Liver (tissue), 9 donors: Measurements from ENCODE around the gene YOD1. TPM values are rescaled to one million over a fixed set of nuclear protein-coding genes. Genes with fewer than 3 reads are reported as not detected.

Experiments used
- DNase-seq: peaks from one replicate; pipeline ENCODE4 v3.0.0-alpha.2; 2017; ENCODE audit warnings: low spot score
- H3K27ac ChIP-seq, 2 donors: one replicate each; pipeline ENCODE4 v1.7.0; 2013; ENCODE audit warnings: inconsistent platforms in 2 of 2, low read length in 2 of 2, control low read depth in 1 of 2, low read depth in 1 of 2, mild to moderate bottlenecking in 1 of 2
- H3K27me3 ChIP-seq, 4 donors: one replicate each; pipeline versions ENCODE4 v1.6.1 to v1.7.0; 2013; ENCODE audit warnings: low read length in 3 of 4, inconsistent platforms in 1 of 4, mild to moderate bottlenecking in 1 of 4, moderate library complexity in 1 of 4; ENCODE audit not compliant: control insufficient read depth in 4 of 4, insufficient read depth in 4 of 4
- H3K36me3 ChIP-seq, 4 donors: one replicate each; pipeline versions ENCODE4 v1.6.1 to v1.7.0; 2013; ENCODE audit warnings: low read length in 3 of 4, mild to moderate bottlenecking in 3 of 4, low read depth in 1 of 4, moderate library complexity in 1 of 4; ENCODE audit not compliant: control insufficient read depth in 4 of 4, insufficient read depth in 3 of 4
- H3K4me1 ChIP-seq, 4 donors: one replicate each; pipeline versions ENCODE4 v1.6.1 to v1.7.0; 2013; ENCODE audit warnings: low read length in 3 of 4, mild to moderate bottlenecking in 3 of 4, moderate library complexity in 1 of 4; ENCODE audit not compliant: control insufficient read depth in 4 of 4, insufficient read depth in 4 of 4
- H3K4me3 ChIP-seq, 3 donors: one replicate each; pipeline versions ENCODE4 v1.6.1 to v1.7.0; 2013; ENCODE audit warnings: low read length in 3 of 3, control low read depth in 1 of 3, low read depth in 1 of 3, mild to moderate bottlenecking in 1 of 3
- H3K9ac ChIP-seq, 2 donors: one replicate each; pipeline ENCODE4 v1.7.0; 2013; ENCODE audit warnings: low read length in 2 of 2, mild to moderate bottlenecking in 2 of 2, moderate library complexity in 2 of 2, control low read depth in 1 of 2, low read depth in 1 of 2
- H3K9me3 ChIP-seq, 4 donors: one replicate each; pipeline versions ENCODE4 v1.6.1 to v1.7.0; 2013; ENCODE audit warnings: low read length in 3 of 4; ENCODE audit not compliant: control insufficient read depth in 4 of 4
- EGR1 ChIP-seq, 2 donors: IDR thresholded peaks; 2 replicates each; pipeline ENCODE4 v1.6.1; 2016 to 2018; ENCODE audit warnings: antibody characterized with exemption in 2 of 2, low read depth in 2 of 2
- FOXA1 ChIP-seq: IDR thresholded peaks from 2 replicates; pipeline ENCODE4 v1.6.1; 2016; ENCODE audit warnings: antibody characterized with exemption
- FOXA2 ChIP-seq: IDR thresholded peaks from 2 replicates; pipeline ENCODE4 v1.6.1; 2016; ENCODE audit warnings: antibody characterized with exemption
- GABPA ChIP-seq, 2 donors: IDR thresholded peaks in 1 of 2; conservative IDR thresholded peaks in 1 of 2; 2 replicates each; pipeline ENCODE4 v1.6.1; 2016; ENCODE audit warnings: antibody characterized with exemption in 2 of 2, mild to moderate bottlenecking in 1 of 2, moderate library complexity in 1 of 2
- HNF4A ChIP-seq, 2 donors: conservative IDR thresholded peaks; 2 replicates each; pipeline ENCODE4 v1.6.1; 2016; ENCODE audit warnings: antibody characterized with exemption in 2 of 2, mild to moderate bottlenecking in 2 of 2
- HNF4G ChIP-seq: IDR thresholded peaks from 2 replicates; pipeline ENCODE4 v1.6.1; 2016; ENCODE audit warnings: antibody characterized with exemption
- JUND ChIP-seq, 2 donors: IDR thresholded peaks; 2 replicates each; pipeline ENCODE4 v1.6.1; 2016; ENCODE audit warnings: antibody characterized with exemption in 2 of 2
- NR2F2 ChIP-seq: IDR thresholded peaks from 2 replicates; pipeline ENCODE4 v1.6.1; 2016; ENCODE audit warnings: antibody characterized with exemption
- RAD21 ChIP-seq, 2 donors: IDR thresholded peaks; 2 replicates each; pipeline ENCODE4 v1.6.1; 2016; ENCODE audit warnings: antibody characterized with exemption in 2 of 2, mild to moderate bottlenecking in 2 of 2
- RXRA ChIP-seq, 2 donors: IDR thresholded peaks; 2 replicates each; pipeline ENCODE4 v1.6.1; 2017 to 2018; ENCODE audit warnings: antibody characterized with exemption in 2 of 2, mild to moderate bottlenecking in 1 of 2
- SP1 ChIP-seq: IDR thresholded peaks from 2 replicates; pipeline ENCODE4 v1.6.1; 2018; ENCODE audit warnings: antibody characterized with exemption, mild to moderate bottlenecking
- WGBS: extraction: QIAGEN DNeasy Blood & Tissue Kit; methylation state at CpG from one replicate; pipeline ENCODE4 v1.1.7; 2013; 5-methylcytosine and 5-hydroxymethylcytosine counted together
- polyA plus RNA-seq, 2 donors: library from polyadenylated mRNA; stranded (reverse) in 1 of 2; unstranded in 1 of 2; fragments of 200-250 nt in 1 of 2; fragments of >200 nt in 1 of 2; fragmentation: Nextera tagmentation in 1 of 2; extraction: Ambion mirVana in 1 of 2; gene quantifications; one replicate each; pipeline versions ENCODE4 v1.2.1 to v1.2.3, GENCODE V29; 2013 to 2015
- total RNA-seq, 2 donors: library from RNA; depleted of rRNA; stranded (reverse); fragments of >200 nt; gene quantifications; one replicate each; pipeline ENCODE4 v1.2.3, GENCODE V29; 2014
- TF ChIP-seq, protein P1 (sequence below): IDR thresholded peaks from 2 replicates; pipeline ENCODE4 v1.6.1; 2016; ENCODE audit warnings: antibody characterized with exemption
- TF ChIP-seq, protein P2 (sequence below): IDR thresholded peaks from 2 replicates; pipeline ENCODE4 v1.6.1; 2016; ENCODE audit warnings: antibody characterized with exemption
- TF ChIP-seq, protein P3 (sequence below): IDR thresholded peaks from 2 replicates; pipeline ENCODE4 v1.6.1; 2016; ENCODE audit warnings: antibody characterized with exemption, mild to moderate bottlenecking
- TF ChIP-seq, protein P4 (sequence below): fragments of 150-350 bp; IDR thresholded peaks from 2 replicates; pipeline ENCODE4 v1.5.1; 2017; ENCODE audit warnings: improper control_type of control experiment, low read depth, low read length; ENCODE audit not compliant: missing input control
- donor health status: healthy.
- donor health status: healthy.
- donor health status: healthy.
- donor health status: healthy.
- donor health status: healthy.

YOD1 gene
- total and polyA plus RNA-seq, 4 donors: 1.3 to 79.4 (median 4.7) TPM

DNA sequence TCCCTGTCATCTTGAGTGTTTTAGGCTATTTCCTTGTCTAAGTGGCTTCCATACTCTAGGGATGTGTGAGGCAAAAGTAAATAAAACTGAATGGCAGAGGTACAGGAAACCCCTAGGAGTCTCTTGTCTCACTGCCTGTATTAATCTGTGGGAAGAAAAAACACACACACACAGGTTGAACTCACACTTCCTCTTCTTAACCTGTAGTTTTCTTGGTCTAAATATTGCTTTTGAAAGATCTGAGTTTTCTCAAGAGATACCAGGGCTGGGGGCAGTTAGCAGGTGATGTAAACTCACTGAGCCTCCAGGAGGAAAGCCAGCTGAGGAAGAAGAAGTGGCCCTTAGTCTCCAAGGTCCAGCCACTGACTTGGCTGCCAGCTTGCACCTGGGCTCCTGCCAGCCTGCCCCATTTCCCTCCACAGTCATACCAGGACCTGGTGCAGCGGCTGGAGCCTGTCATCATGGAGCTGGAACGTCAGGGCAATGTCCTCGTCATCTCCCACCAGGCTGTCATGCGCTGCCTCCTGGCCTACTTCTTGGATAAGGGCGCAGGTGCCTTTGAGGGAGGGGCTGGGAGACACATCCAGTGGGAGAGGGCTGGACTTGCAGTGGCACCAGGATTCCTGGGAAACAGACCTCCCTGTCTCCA is 19.0 kb upstream of the YOD1 start:
- no peak for DNase-seq
- Histone ChIP-seq H3K4me3 (no peak overlapping the region), H3K4me1 (no peaks in the 10 kb centered on the region), H3K36me3 (peaks cover 0 to 38% (median 20%) of the 10 kb centered on the region in 4 donors), H3K9me3 (no peaks in the 10 kb centered on the region), H3K9ac (no peak overlapping the region), H3K27me3 (no peaks in the 10 kb centered on the region), H3K27ac (peak overlapping the region in 1 of 2 donors; percentile 29)
- WGBS: 95% methylated on average over 5 of the region's 5 CpGs
- no peak for TF ChIP-seq HNF4A (conservative IDR thresholded peaks at IDR 0.05)
- TF ChIP-seq SP1: no peak
- TF ChIP-seq, protein P1, sequence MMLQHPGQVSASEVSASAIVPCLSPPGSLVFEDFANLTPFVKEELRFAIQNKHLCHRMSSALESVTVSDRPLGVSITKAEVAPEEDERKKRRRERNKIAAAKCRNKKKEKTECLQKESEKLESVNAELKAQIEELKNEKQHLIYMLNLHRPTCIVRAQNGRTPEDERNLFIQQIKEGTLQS: no peak
- TF ChIP-seq FOXA1: no peak
- no peak for TF ChIP-seq GABPA (IDR thresholded peaks at IDR 0.05 in 1 of 2, conservative IDR thresholded peaks at IDR 0.05 in 1 of 2)
- no peak for TF ChIP-seq RXRA (IDR thresholded peaks at IDR 0.05)
- TF ChIP-seq RAD21 (IDR thresholded peaks at IDR 0.05): no peak
- no peak for TF ChIP-seq JUND (IDR thresholded peaks at IDR 0.05)
- TF ChIP-seq NR2F2: no peak
- no peak for TF ChIP-seq HNF4G

DNA sequence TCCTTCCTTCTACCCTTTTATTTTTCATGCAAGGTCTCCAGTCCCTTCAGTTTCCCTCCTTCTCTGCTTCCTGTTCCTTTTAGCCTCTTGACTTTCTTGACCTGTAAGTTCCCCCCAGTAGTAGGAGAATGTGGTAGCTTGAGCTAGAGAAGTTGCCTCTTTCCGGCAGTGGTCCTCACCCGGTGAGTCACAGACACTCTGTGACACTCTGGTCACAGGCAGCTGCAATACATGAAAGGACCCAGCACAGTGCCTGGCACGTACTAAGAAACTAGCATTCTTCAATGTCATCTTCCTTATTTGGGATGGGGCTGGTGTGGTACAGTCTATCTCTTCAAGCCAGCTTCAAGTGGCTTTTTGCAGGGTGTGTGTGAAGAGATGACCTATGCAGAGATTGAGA is 18.1 kb upstream of the YOD1 start:
- DNase-seq: no peak
- Histone ChIP-seq H3K9ac (no peak overlapping the region), H3K27ac (no peak overlapping the region), H3K4me1 (no peaks in the 10 kb centered on the region), H3K9me3 (no peaks in the 10 kb centered on the region), H3K36me3 (peaks cover 0 to 39% (median 21%) of the 10 kb centered on the region in 4 donors), H3K27me3 (no peaks in the 10 kb centered on the region), H3K4me3 (no peak overlapping the region)
- TF ChIP-seq, protein P2, sequence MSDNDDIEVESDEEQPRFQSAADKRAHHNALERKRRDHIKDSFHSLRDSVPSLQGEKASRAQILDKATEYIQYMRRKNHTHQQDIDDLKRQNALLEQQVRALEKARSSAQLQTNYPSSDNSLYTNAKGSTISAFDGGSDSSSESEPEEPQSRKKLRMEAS: no peak
- no peak for TF ChIP-seq HNF4G
- TF ChIP-seq FOXA2: no peak
- TF ChIP-seq, protein P1: no peak
- no peak for TF ChIP-seq HNF4A (conservative IDR thresholded peaks at IDR 0.05)
- TF ChIP-seq, protein P3, sequence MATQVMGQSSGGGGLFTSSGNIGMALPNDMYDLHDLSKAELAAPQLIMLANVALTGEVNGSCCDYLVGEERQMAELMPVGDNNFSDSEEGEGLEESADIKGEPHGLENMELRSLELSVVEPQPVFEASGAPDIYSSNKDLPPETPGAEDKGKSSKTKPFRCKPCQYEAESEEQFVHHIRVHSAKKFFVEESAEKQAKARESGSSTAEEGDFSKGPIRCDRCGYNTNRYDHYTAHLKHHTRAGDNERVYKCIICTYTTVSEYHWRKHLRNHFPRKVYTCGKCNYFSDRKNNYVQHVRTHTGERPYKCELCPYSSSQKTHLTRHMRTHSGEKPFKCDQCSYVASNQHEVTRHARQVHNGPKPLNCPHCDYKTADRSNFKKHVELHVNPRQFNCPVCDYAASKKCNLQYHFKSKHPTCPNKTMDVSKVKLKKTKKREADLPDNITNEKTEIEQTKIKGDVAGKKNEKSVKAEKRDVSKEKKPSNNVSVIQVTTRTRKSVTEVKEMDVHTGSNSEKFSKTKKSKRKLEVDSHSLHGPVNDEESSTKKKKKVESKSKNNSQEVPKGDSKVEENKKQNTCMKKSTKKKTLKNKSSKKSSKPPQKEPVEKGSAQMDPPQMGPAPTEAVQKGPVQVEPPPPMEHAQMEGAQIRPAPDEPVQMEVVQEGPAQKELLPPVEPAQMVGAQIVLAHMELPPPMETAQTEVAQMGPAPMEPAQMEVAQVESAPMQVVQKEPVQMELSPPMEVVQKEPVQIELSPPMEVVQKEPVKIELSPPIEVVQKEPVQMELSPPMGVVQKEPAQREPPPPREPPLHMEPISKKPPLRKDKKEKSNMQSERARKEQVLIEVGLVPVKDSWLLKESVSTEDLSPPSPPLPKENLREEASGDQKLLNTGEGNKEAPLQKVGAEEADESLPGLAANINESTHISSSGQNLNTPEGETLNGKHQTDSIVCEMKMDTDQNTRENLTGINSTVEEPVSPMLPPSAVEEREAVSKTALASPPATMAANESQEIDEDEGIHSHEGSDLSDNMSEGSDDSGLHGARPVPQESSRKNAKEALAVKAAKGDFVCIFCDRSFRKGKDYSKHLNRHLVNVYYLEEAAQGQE: no peak
- TF ChIP-seq EGR1 (IDR thresholded peaks at IDR 0.05; ENCODE audit: low read depth in 2 of 2): no peak
- no peak for TF ChIP-seq GABPA (IDR thresholded peaks at IDR 0.05 in 1 of 2, conservative IDR thresholded peaks at IDR 0.05 in 1 of 2)
- no peak for TF ChIP-seq SP1
- TF ChIP-seq, protein P4, sequence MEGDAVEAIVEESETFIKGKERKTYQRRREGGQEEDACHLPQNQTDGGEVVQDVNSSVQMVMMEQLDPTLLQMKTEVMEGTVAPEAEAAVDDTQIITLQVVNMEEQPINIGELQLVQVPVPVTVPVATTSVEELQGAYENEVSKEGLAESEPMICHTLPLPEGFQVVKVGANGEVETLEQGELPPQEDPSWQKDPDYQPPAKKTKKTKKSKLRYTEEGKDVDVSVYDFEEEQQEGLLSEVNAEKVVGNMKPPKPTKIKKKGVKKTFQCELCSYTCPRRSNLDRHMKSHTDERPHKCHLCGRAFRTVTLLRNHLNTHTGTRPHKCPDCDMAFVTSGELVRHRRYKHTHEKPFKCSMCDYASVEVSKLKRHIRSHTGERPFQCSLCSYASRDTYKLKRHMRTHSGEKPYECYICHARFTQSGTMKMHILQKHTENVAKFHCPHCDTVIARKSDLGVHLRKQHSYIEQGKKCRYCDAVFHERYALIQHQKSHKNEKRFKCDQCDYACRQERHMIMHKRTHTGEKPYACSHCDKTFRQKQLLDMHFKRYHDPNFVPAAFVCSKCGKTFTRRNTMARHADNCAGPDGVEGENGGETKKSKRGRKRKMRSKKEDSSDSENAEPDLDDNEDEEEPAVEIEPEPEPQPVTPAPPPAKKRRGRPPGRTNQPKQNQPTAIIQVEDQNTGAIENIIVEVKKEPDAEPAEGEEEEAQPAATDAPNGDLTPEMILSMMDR: no peak
- WGBS: 91% methylated on average over 3 of the region's 3 CpGs
